DND-41 (cell line): ENCODE results near the gene CCDC51.

Experiments
- ATAC-seq: fragments of 200-7000 bp; cut with Tn5 transposase; 3 replicates; pipeline ENCODE4 v1.9.1; 2021; ENCODE audit warnings: low read depth; ENCODE audit not compliant: insufficient read depth
- DNase-seq: peaks from one replicate; pipeline ENCODE4 v3.0.0-alpha.2; 2020
- H2AFZ ChIP-seq: 2 replicates; pipeline ENCODE4 v1.6.0; 2012; ENCODE audit warnings: low read depth, low read length
- H3K27ac ChIP-seq: 2 replicates; pipeline ENCODE4 v1.5.1; 2012; ENCODE audit warnings: low read length, inconsistent platforms
- H3K27me3 ChIP-seq: fragments of 200-600 bp; sonication (generic); 2 replicates; pipeline ENCODE4 v1.6.0; 2012; ENCODE audit warnings: low read length, mild to moderate bottlenecking, inconsistent platforms; ENCODE audit not compliant: insufficient read depth, poor library complexity
- H3K36me3 ChIP-seq: 2 replicates; pipeline ENCODE4 v1.5.1; 2012; ENCODE audit warnings: low read length, inconsistent platforms; ENCODE audit not compliant: insufficient read depth
- H3K4me1 ChIP-seq: 2 replicates; pipeline ENCODE4 v1.5.1; 2012; ENCODE audit warnings: mild to moderate bottlenecking, low read length; ENCODE audit not compliant: insufficient read depth
- H3K4me2 ChIP-seq: 2 replicates; pipeline ENCODE4 v1.6.0; 2012; ENCODE audit warnings: mild to moderate bottlenecking, moderate library complexity, low read length, inconsistent platforms; ENCODE audit not compliant: insufficient read depth
- H3K4me3 ChIP-seq, 2 experiments: fragments of 200-600 bp in 1 of 2; shearing (Covaris generic) in 1 of 2; 2 replicates each; pipeline ENCODE4 v1.5.1; 2012 to 2016; ENCODE audit warnings: inconsistent platforms in 2 of 2, low read length in 2 of 2, mild to moderate bottlenecking in 2 of 2, low read depth in 1 of 2, moderate library complexity in 1 of 2
- H3K79me2 ChIP-seq: 2 replicates; pipeline ENCODE4 v1.6.0; 2012; ENCODE audit warnings: low read length, inconsistent platforms; ENCODE audit not compliant: insufficient read depth
- H3K9ac ChIP-seq: 2 replicates; pipeline ENCODE4 v1.6.0; 2012; ENCODE audit warnings: low read depth, mild to moderate bottlenecking, inconsistent platforms, low read length, moderate library complexity
- H3K9me3 ChIP-seq: 2 replicates; pipeline ENCODE4 v1.5.1; 2012; ENCODE audit warnings: low read length, moderate library complexity, mild to moderate bottlenecking, inconsistent platforms; ENCODE audit not compliant: insufficient read depth, severe bottlenecking
- H4K20me1 ChIP-seq: 2 replicates; pipeline ENCODE4 v1.6.0; 2012; ENCODE audit warnings: low read length; ENCODE audit not compliant: insufficient read depth
- EZH2 ChIP-seq: IDR thresholded peaks from 3 replicates; pipeline ENCODE4 v1.6.1; 2012; ENCODE audit warnings: borderline replicate concordance, low read depth, mild to moderate bottlenecking, moderate library complexity, low read length, inconsistent platforms; ENCODE audit not compliant: severe bottlenecking
- TF ChIP-seq, protein P1 (sequence below): IDR thresholded peaks from 2 replicates; pipeline ENCODE4 v1.5.1; 2012; ENCODE audit warnings: borderline replicate concordance, low read length, moderate library complexity, mild to moderate bottlenecking; ENCODE audit not compliant: poor library complexity, severe bottlenecking; ENCODE audit errors: extremely low read depth

Gene CCDC51

DNA sequence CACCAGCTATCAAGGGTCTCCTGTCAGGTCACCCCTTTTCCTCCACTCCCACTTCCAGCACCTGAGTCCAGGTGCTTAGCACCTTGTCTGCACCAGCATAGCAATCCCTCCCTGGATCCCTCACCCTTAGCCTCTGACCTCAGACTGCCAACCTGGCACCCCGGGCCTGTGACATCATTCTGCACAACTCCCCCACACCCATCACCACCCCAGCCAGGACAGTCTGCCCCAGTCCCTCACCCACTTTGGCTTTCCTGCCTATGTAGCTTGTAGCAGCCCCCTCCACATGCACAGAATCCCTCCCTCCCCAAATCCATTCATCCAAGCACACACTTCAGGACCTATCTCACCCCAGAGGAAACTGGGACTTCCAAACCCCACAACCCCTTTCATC is 9.2 kb downstream of the CCDC51 start:
- H3K27me3 ChIP-seq, result peaks cover 19% of the 10 kb centered on the region
- H3K27ac ChIP-seq, result no peak overlapping the region
- H3K36me3 ChIP-seq, result peaks cover 27% of the 10 kb centered on the region
- no peak overlapping the region; the same call in 1 of the 2 replicates for H3K4me2 ChIP-seq
- H3K4me1 ChIP-seq, result peaks cover 27% of the 10 kb centered on the region
- no peak overlapping the region for H3K9ac ChIP-seq
- peaks cover 2% of the 10 kb centered on the region; the same call in 1 of the 2 replicates for H3K79me2 ChIP-seq
- no peaks in the 10 kb centered on the region for H3K9me3 ChIP-seq
- no peak for DNase-seq
- TF ChIP-seq, protein P1, sequence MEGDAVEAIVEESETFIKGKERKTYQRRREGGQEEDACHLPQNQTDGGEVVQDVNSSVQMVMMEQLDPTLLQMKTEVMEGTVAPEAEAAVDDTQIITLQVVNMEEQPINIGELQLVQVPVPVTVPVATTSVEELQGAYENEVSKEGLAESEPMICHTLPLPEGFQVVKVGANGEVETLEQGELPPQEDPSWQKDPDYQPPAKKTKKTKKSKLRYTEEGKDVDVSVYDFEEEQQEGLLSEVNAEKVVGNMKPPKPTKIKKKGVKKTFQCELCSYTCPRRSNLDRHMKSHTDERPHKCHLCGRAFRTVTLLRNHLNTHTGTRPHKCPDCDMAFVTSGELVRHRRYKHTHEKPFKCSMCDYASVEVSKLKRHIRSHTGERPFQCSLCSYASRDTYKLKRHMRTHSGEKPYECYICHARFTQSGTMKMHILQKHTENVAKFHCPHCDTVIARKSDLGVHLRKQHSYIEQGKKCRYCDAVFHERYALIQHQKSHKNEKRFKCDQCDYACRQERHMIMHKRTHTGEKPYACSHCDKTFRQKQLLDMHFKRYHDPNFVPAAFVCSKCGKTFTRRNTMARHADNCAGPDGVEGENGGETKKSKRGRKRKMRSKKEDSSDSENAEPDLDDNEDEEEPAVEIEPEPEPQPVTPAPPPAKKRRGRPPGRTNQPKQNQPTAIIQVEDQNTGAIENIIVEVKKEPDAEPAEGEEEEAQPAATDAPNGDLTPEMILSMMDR, result no peak
- no peak for TF ChIP-seq EZH2
- no peak overlapping the region for H2AFZ ChIP-seq
- no peak for ATAC-seq
- H4K20me1 ChIP-seq, result peaks cover 8% of the 10 kb centered on the region
- H3K4me3 ChIP-seq, result no peak overlapping the region

DNA sequence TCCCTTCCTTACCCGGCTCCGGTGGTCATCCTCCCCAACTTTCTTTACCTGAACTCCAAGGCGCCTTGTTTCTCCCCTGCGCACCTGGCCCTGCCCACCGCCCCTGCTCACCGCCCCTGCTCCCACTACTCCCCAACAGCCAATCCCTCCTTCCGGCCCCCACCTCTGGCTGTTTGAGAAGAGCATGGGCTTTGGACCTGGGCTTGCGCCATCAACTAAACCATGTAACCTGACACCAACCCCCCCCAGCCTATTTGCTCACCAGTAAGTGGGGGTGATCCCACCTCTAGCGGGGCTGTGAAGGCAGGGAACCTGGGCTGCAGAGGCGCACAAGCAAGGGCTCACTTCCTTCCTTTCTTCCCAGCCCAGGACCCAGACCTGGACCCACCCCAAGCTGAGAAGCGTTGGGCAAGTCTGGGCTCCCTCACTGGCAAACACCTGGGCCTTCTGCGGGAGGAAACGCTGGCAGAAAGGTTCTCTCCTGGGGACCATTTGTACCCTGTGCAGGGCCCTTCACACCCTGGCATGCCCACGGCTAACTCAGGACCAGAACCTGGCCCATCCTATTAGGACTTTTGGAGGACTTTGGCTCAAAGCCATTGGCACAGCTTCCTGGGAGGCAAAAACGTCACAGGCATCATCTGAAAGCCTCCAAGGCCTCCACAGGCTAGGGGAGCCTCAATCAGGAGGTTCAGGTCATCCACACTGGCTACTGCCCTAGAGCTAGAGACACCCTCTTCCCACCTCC is 9.8 kb downstream of the CCDC51 start, which contains the start of gene PLXNB1:
Gene PLXNB1, minus strand, starts transcription at position 127 of the 748 bp plus-strand sequence. CDS start 5,475 bp downstream, outside the sequence.
- Histone ChIP-seq H3K79me2 (no peaks in the 10 kb centered on the region), H3K4me1 (peaks cover 26% of the 10 kb centered on the region), H3K36me3 (peaks cover 27% of the 10 kb centered on the region), H3K4me3 (peak within 1 kb of the TSS; percentile 26 to 62; a peak in 3 of 4 replicates), H2AFZ (peak within 1 kb of the TSS; percentile 72), H3K9me3 (no peaks in the 10 kb centered on the region), H3K27ac (no peak within 1 kb of the TSS; the same call in 1 of the 2 replicates), H3K27me3 (peaks cover 19% of the 10 kb centered on the region), H3K9ac (peak within 1 kb of the TSS; percentile 71), H4K20me1 (peaks cover 6% of the 10 kb centered on the region), H3K4me2 (peak within 1 kb of the TSS; percentile 80)
- TF ChIP-seq EZH2, result no peak
- TF ChIP-seq, protein P1, result no peak
- peak; percentile 17; the same call in 2 of the 3 replicates for ATAC-seq
- DNase-seq, result peak; percentile 39

DNA sequence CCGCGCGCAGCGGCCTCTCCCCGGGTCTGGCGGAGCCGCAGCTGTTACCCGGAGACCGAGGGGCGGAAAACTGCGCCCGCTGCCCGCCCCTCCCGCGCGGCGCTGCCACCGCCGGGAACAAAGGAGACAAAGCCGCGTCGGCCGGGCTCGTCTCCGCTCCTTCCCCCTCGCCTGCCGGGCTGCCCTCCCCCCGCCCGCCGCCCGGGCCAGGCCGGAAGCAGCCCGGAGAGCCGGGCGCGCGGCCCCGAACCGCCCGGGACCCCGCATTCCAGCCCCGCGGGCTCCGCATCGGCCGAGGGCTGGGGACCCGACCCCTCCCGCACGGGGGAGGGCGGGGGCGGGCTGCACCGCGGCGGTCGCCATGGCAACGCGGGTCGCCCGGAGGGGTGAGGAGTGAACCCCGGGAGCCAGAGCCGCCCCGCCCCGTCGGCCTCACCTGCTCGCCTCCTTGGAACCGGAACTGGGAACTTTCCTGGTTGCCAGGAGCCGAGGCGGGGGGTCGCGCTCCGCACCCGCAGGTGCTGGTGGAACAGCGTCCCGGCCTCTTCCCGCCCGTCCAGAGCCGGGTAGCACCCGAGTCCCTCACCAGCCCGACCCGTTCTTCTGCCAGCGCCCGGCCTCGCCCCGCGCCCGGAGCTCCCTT is 10.5 kb downstream of the CCDC51 start:
- H3K4me2 ChIP-seq, result peak overlapping the region; percentile 80
- peaks cover 25% of the 10 kb centered on the region for H3K36me3 ChIP-seq
- H3K27me3 ChIP-seq, result peaks cover 19% of the 10 kb centered on the region
- peaks cover 5% of the 10 kb centered on the region for H4K20me1 ChIP-seq
- peak overlapping the region; percentile 71 for H3K9ac ChIP-seq
- H3K27ac ChIP-seq, result no peak overlapping the region; the same call in 1 of the 2 replicates
- no peaks in the 10 kb centered on the region for H3K79me2 ChIP-seq
- H3K4me3 ChIP-seq, result peak overlapping the region; percentile 26 to 62; a peak in 3 of 4 replicates
- peak; percentile 73 for ATAC-seq
- TF ChIP-seq EZH2, result no peak
- TF ChIP-seq, protein P1, result no peak
- no peaks in the 10 kb centered on the region for H3K9me3 ChIP-seq
- H3K4me1 ChIP-seq, result peaks cover 26% of the 10 kb centered on the region
- DNase-seq, result peak; percentile 65
- peak overlapping the region; percentile 72 for H2AFZ ChIP-seq
